WERI-Rb-1 (cell line): Measurements from ENCODE around the gene KIAA0232.

ENCODE experiments used
- DNase-seq: peaks from one replicate; pipeline ENCODE4 v3.0.0-alpha.2; 2020
- H3K27ac ChIP-seq: fragments of 250-450 bp; sonication (Bioruptor Pico); 2 replicates; pipeline ENCODE4 v1.5.1; 2020; ENCODE audit warnings: mild to moderate bottlenecking, moderate library complexity
- H3K27me3 ChIP-seq: fragments of 250-450 bp; sonication (Bioruptor Pico); 2 replicates; pipeline ENCODE4 v1.5.1; 2021; ENCODE audit warnings: mild to moderate bottlenecking, low read depth, moderate library complexity; ENCODE audit not compliant: insufficient read depth, severe bottlenecking
- H3K36me3 ChIP-seq: fragments of 250-450 bp; sonication (Bioruptor Pico); 2 replicates; pipeline ENCODE4 v1.5.1; 2020; ENCODE audit warnings: mild to moderate bottlenecking, moderate library complexity
- H3K4me3 ChIP-seq: 2 replicates; pipeline ENCODE4 v1.5.1; 2011; ENCODE audit warnings: low read depth, mild to moderate bottlenecking, control low read depth, low read length
- H3K9me3 ChIP-seq: fragments of 250-450 bp; sonication (Bioruptor Pico); 2 replicates; pipeline ENCODE4 v1.5.1; 2021; ENCODE audit warnings: mild to moderate bottlenecking, moderate library complexity; ENCODE audit not compliant: severe bottlenecking
- TF ChIP-seq, protein P1 (sequence below): IDR thresholded peaks from 2 replicates; pipeline ENCODE4 v1.5.1; 2011; ENCODE audit warnings: low read depth, mild to moderate bottlenecking, control low read depth, inconsistent platforms, low read length

Gene KIAA0232

DNA sequence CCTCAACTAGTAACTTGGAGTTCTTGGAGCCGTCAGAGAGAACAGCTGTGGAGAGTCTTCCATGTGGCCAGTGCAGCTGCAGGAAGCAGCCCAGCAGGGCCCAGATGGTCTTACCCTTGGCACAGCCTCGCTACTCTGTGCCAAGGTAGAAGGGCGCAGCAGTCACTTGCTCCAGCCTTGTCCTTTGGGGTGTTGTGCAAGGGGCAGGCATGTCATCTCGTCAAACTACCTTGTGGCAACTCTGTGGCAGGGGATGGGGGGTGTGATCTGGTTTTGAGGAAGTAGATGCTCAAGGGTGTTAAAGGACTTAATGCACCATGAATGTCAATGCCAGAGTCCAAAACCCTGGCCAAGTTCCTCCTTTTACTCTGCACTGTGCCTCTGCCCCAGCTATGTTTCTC is 92.9 kb downstream of the KIAA0232 start:
- TF ChIP-seq, protein P1, sequence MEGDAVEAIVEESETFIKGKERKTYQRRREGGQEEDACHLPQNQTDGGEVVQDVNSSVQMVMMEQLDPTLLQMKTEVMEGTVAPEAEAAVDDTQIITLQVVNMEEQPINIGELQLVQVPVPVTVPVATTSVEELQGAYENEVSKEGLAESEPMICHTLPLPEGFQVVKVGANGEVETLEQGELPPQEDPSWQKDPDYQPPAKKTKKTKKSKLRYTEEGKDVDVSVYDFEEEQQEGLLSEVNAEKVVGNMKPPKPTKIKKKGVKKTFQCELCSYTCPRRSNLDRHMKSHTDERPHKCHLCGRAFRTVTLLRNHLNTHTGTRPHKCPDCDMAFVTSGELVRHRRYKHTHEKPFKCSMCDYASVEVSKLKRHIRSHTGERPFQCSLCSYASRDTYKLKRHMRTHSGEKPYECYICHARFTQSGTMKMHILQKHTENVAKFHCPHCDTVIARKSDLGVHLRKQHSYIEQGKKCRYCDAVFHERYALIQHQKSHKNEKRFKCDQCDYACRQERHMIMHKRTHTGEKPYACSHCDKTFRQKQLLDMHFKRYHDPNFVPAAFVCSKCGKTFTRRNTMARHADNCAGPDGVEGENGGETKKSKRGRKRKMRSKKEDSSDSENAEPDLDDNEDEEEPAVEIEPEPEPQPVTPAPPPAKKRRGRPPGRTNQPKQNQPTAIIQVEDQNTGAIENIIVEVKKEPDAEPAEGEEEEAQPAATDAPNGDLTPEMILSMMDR = no peak
- peaks cover 85% of the 10 kb centered on the region for H3K36me3 ChIP-seq
- H3K27me3 ChIP-seq = no peaks in the 10 kb centered on the region
- H3K27ac ChIP-seq = no peak overlapping the region
- H3K9me3 ChIP-seq = no peaks in the 10 kb centered on the region
- H3K4me3 ChIP-seq = no peak overlapping the region
- no peak for DNase-seq

DNA sequence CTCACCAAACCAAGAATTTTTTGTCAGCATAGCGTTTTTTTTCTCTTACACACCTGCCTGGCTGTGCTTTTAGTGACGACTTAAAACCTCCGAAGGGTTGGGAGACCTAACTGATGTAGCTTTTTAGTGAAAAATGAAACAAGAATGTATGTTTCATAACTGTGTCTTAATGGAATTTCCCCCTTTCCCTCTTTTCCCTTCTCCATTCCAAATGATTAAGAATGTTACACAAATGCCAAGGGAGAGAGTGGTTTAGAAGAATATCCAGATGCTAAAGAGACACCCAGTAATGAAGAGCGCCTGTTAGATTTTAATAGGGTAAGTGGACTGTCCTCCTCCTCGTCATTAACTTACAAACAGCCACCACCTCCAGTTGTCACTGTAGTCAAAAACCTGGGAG is 93.9 kb downstream of the KIAA0232 start:
- Histone ChIP-seq H3K36me3 (peaks cover 88% of the 10 kb centered on the region), H3K27me3 (no peaks in the 10 kb centered on the region), H3K9me3 (no peaks in the 10 kb centered on the region), H3K27ac (no peak overlapping the region), H3K4me3 (no peak overlapping the region)
- TF ChIP-seq, protein P1 = no peak
- no peak for DNase-seq

DNA sequence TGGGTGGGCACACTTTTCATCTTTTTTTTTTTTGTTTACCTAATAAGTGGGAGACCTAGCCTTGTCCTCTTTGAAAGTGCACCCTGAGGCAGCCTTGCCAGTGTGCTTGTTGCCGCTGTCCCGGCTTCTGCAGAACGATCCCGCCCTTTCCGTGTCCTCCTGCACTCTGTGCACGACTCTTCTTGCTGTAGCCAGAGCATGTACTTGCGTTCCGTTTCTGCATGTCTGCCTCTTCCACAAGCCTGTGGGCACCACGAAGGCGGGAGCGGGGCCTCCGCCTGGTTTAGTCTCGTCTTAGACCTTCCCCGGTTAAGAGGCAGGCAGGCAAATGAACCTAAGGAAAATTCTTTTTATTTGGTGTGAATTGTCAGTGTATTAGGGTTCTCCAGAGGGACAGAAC is 94.5 kb downstream of the KIAA0232 start:
- Histone ChIP-seq H3K36me3 (peaks cover 88% of the 10 kb centered on the region), H3K27ac (no peak overlapping the region)
- TF ChIP-seq, protein P1 = no peak

DNA sequence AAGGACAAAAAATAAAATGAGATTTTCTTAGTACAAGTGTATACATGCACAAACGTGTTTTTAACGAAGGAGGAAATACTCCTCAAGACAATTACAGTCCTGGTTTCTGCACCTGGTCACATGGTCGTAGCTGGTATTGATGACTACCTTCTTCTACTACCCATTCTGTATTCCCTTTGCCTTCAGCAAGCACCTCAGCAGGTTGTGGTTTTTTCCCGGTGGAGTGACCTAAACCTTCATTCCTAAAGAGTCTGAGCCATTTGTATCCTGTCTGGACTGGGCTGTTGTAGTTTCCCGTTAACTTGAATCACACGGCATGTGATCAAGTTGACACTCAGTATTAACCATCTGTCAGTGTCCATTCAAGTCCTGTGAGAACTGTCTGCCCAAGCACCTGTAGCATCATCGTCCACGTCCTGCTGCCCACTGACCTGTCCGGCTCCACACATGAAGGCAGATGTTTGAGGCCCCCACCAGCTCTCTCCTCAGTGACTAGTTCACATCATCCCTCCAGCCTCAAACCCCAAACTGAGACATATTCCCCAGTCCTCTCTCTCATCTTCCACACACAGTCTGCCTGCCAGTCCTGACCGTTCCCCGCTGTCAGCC is 96.0 kb downstream of the KIAA0232 start:
- Histone ChIP-seq H3K36me3 (peaks cover 88% of the 10 kb centered on the region), H3K4me3 (no peak overlapping the region), H3K27ac (no peak overlapping the region), H3K27me3 (no peaks in the 10 kb centered on the region), H3K9me3 (no peaks in the 10 kb centered on the region)
- DNase-seq = no peak
- TF ChIP-seq, protein P1 = no peak

More for the DNA sequence above, 94.5 kb downstream of the KIAA0232 start:
- Histone ChIP-seq H3K9me3 (no peaks in the 10 kb centered on the region), H3K27me3 (no peaks in the 10 kb centered on the region), H3K4me3 (no peak overlapping the region)
- no peak for DNase-seq

DNA sequence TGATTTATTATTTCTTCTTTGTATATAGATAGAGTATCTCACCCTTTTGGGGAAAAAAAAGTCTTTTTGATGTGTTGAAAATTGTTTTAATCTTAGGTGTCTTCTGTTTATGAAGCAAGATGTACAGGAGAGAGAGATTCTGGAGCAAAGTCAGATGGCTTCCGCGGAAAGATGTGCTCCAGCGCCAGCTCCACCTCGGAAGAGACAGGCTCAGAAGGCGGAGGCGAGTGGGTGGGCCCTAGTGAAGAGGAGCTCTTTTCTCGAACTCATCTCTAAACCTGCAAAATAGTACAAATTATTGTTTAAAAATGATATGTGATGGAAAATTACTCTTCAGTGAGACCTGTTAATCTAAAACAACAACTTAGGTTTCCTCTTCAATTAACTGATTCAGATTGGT is 98.2 kb downstream of the KIAA0232 start:
- Histone ChIP-seq H3K27me3 (no peaks in the 10 kb centered on the region), H3K4me3 (no peak overlapping the region), H3K36me3 (peaks cover 67% of the 10 kb centered on the region), H3K9me3 (no peaks in the 10 kb centered on the region), H3K27ac (no peak overlapping the region)
- DNase-seq = no peak
- TF ChIP-seq, protein P1 = no peak

DNA sequence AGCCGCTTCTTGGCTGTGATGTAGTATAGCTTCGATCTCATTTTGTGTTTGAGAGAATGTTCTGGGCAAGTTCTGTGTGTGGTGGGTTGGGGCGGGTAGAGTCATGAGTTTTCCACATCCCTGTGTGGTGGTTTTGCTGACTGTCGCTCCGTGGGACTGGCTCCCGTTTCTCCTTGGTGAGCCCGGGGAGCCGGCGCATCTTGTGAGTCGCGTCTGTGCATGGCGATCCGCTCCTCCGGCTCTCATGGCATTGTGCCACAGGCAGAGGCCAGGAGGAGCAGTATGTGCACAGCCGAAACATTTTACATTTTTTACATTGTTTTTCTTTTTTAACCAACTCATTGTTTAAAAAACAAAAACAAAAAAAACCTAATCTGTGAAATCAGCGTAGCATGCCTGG is 99.4 kb downstream of the KIAA0232 start:
- Histone ChIP-seq H3K9me3 (no peaks in the 10 kb centered on the region), H3K27me3 (no peaks in the 10 kb centered on the region), H3K4me3 (no peak overlapping the region), H3K27ac (no peak overlapping the region), H3K36me3 (peaks cover 57% of the 10 kb centered on the region)
- TF ChIP-seq, protein P1 = no peak
- DNase-seq = no peak
